Measurements from ENCODE around the gene SPNS2. TPM values are rescaled to one million over a fixed set of nuclear protein-coding genes. Genes with fewer than 3 reads are reported as not detected.

SPNS2 gene
- total RNA-seq, 2 experiments from 2014 or later = 0.33 to 0.53 TPM

DNA sequence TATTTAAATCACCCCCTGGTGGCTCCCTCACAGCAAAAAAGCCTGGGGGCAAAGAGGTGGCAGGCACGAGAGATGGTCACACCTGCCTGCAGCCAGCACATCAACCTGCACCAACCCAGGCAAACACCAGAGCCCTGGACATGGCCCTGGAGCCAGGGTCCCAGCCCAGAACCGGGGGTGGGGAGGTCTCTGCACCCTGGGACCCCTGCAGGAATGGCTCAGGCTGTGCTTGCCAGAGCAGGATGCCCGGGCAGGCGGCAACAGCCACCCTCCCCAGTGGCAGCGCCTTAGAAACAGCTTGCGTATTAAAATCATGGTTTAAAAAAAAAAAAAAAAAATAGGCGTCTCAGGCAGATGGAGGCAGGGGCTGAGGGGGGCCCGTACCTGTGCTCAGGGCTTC is 40.3 kb downstream of the SPNS2 start:
- Histone ChIP-seq H3K4me3 (ENCODE audit: low read length) (no peak overlapping the region), H3K27me3 (ENCODE audit: control insufficient read depth in 1 of 2, insufficient read depth in 2 of 2, low read length in 2 of 2) (no peaks in the 10 kb centered on the region), H3K36me3 (ENCODE audit: insufficient read depth, low read length) (peaks cover 51% of the 10 kb centered on the region), H3K9me3 (ENCODE audit: control insufficient read depth in 1 of 2, insufficient read depth in 1 of 2, low read length in 2 of 2) (peaks cover 0 to 4% of the 10 kb centered on the region in 2 experiments), H3K27ac (ENCODE audit: low read depth in 1 of 2, low read length in 2 of 2) (no peak overlapping the region), H3K4me1 (ENCODE audit: insufficient read depth, low read length) (peaks cover under 1% of the 10 kb centered on the region)
- Mint-ChIP-seq H3K27me3 (no peaks in the 10 kb centered on the region), H3K36me3 (ENCODE audit: low read depth) (peaks cover 46% of the 10 kb centered on the region), H3K9me3 (no peaks in the 10 kb centered on the region), H3K4me3 (no peak overlapping the region), H3K27ac (no peak overlapping the region), H3K4me1 (ENCODE audit: low read depth) (no peaks in the 10 kb centered on the region)
- TF ChIP-seq, protein P1, sequence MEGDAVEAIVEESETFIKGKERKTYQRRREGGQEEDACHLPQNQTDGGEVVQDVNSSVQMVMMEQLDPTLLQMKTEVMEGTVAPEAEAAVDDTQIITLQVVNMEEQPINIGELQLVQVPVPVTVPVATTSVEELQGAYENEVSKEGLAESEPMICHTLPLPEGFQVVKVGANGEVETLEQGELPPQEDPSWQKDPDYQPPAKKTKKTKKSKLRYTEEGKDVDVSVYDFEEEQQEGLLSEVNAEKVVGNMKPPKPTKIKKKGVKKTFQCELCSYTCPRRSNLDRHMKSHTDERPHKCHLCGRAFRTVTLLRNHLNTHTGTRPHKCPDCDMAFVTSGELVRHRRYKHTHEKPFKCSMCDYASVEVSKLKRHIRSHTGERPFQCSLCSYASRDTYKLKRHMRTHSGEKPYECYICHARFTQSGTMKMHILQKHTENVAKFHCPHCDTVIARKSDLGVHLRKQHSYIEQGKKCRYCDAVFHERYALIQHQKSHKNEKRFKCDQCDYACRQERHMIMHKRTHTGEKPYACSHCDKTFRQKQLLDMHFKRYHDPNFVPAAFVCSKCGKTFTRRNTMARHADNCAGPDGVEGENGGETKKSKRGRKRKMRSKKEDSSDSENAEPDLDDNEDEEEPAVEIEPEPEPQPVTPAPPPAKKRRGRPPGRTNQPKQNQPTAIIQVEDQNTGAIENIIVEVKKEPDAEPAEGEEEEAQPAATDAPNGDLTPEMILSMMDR (IDR thresholded peaks at IDR 0.05) = no peak
- no peak for DNase-seq
- ChIA-PET POLR2A (no interaction called here), CTCF (no interaction called here)
- intact Hi-C loops (cut with DNase I, micrococcal nuclease) = no loop called here
- ATAC-seq (ENCODE audit: poor library complexity) = no peak

DNA sequence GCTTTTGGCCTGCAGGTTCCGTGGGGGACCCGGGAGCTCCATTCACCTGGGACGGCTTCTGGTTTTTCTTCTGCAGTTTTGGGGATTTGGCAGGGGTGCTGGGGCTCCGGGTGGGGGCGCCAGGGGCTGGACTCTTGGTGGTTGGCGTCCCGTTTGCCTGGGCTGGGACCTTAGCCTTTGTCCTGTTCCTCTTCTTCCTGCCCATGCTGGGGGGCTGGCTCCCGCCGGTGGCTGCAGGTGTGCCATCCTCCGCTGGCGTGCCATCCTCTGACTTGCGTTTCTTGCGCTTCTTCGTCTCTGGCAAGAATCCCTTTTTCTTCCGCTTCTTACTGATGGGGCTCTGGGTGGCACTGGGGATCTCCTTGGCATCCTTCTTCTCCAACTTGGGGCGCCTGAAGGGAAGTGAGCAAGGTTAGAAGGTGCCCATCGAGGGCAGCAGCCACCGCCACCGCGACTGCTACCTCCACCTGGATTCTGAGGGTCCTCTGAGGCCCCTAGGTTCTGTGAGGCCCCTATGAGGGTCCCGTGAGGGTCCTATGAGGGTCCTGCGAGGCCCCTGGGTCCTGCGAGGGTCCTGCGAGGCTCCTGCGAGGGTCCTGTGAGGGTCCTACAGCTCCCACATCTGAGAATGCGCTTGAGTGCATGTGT is 41.0 kb downstream of the SPNS2 start:
- TF ChIP-seq, protein P1 (IDR thresholded peaks at IDR 0.05) = no peak
- no peak overlapping the region for H3K27ac ChIP-seq (ENCODE audit: low read depth in 1 of 2, low read length in 2 of 2)
- H3K4me1 ChIP-seq (ENCODE audit: insufficient read depth, low read length) = no peaks in the 10 kb centered on the region
- Mint-ChIP-seq H3K4me3 (no peak overlapping the region), H3K27ac (no peak overlapping the region), H3K36me3 (ENCODE audit: low read depth) (peaks cover 49% of the 10 kb centered on the region), H3K4me1 (ENCODE audit: low read depth) (no peaks in the 10 kb centered on the region), H3K9me3 (no peaks in the 10 kb centered on the region), H3K27me3 (no peaks in the 10 kb centered on the region)
- no peak for ATAC-seq (ENCODE audit: poor library complexity)
- ChIA-PET CTCF (no interaction called here), POLR2A (no interaction called here)
- no peak overlapping the region for H3K4me3 ChIP-seq (ENCODE audit: low read length)
- no peaks in the 10 kb centered on the region for H3K27me3 ChIP-seq (ENCODE audit: control insufficient read depth in 1 of 2, insufficient read depth in 2 of 2, low read length in 2 of 2)
- peaks cover 0 to 4% of the 10 kb centered on the region in 2 experiments for H3K9me3 ChIP-seq (ENCODE audit: control insufficient read depth in 1 of 2, insufficient read depth in 1 of 2, low read length in 2 of 2)
- intact Hi-C loops (cut with DNase I, micrococcal nuclease) = loop anchor here in 1 of 2 experiments (2.0 kb wide), 1 partner anchor 119 kb away; no protein-coding TSS in a partner anchor
- H3K36me3 ChIP-seq (ENCODE audit: insufficient read depth, low read length) = peaks cover 56% of the 10 kb centered on the region
- no peak for DNase-seq

DNA sequence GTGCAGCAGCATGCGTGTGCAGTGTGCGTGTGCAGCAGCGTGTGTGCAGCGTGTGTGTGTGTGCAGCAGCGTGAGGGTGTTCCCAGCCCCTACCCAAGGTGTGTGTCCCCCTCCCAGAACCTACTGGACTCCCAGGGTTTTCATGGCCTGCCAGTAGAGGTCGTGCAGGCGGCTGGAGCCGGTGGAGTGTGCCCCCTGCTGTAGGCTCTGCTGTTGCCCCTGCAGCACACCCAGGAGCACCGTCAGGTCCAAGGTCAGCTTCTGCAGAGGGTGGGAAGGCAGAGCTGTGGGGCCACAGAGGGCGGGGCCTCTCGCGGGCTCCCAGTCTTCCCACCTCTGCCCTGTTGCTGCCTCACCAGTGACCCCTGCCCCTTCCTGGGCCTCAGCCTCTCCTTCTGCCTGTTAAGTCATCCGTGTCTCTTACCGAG is 41.6 kb downstream of the SPNS2 start:
- H3K27ac Mint-ChIP-seq = no peak overlapping the region
- no peaks in the 10 kb centered on the region for H3K4me1 ChIP-seq (ENCODE audit: insufficient read depth, low read length)
- H3K27me3 ChIP-seq (ENCODE audit: control insufficient read depth in 1 of 2, insufficient read depth in 2 of 2, low read length in 2 of 2) = no peaks in the 10 kb centered on the region
- peaks cover 0 to 4% of the 10 kb centered on the region in 2 experiments for H3K9me3 ChIP-seq (ENCODE audit: control insufficient read depth in 1 of 2, insufficient read depth in 1 of 2, low read length in 2 of 2)
- H3K9me3 Mint-ChIP-seq = no peaks in the 10 kb centered on the region
- no peaks in the 10 kb centered on the region for H3K4me1 Mint-ChIP-seq (ENCODE audit: low read depth)
- H3K27ac ChIP-seq (ENCODE audit: low read depth in 1 of 2, low read length in 2 of 2) = no peak overlapping the region
- no peak for ATAC-seq (ENCODE audit: poor library complexity)
- H3K4me3 ChIP-seq (ENCODE audit: low read length) = no peak overlapping the region
- no peaks in the 10 kb centered on the region for H3K27me3 Mint-ChIP-seq
- TF ChIP-seq, protein P1 (IDR thresholded peaks at IDR 0.05) = no peak
- intact Hi-C loops (cut with DNase I, micrococcal nuclease) = loop anchor here in 1 of 2 experiments (2.0 kb wide), 1 partner anchor 119 kb away; no protein-coding TSS in a partner anchor
- no peak for DNase-seq
- peaks cover 60% of the 10 kb centered on the region for H3K36me3 ChIP-seq (ENCODE audit: insufficient read depth, low read length)
- POLR2A ChIA-PET = no interaction called here
- peaks cover 49% of the 10 kb centered on the region for H3K36me3 Mint-ChIP-seq (ENCODE audit: low read depth)
- no peak overlapping the region for H3K4me3 Mint-ChIP-seq
- CTCF ChIA-PET = no interaction called here

Data from CD4-positive, alpha-beta T cell (primary cell).